GM10266 (cell line): Measurements from ENCODE around the gene DNAH9.
"Not testable (repeated sequence)": the region's sequence is repeated elsewhere in the genome, so short reads cannot be mapped to it uniquely, and the experiment has no call there.

Experiments used
- DNase-seq: peaks from one replicate; pipeline ENCODE4 v3.0.0; 2012; ENCODE audit errors: extremely low spot score
- TF ChIP-seq, protein P1 (sequence below): IDR thresholded peaks from 2 replicates; pipeline ENCODE4 v1.5.1; 2012; ENCODE audit warnings: mild to moderate bottlenecking, low read depth; ENCODE audit not compliant: control insufficient read depth, insufficient read depth; ENCODE audit errors: missing control alignments

DNAH9 gene

DNA sequence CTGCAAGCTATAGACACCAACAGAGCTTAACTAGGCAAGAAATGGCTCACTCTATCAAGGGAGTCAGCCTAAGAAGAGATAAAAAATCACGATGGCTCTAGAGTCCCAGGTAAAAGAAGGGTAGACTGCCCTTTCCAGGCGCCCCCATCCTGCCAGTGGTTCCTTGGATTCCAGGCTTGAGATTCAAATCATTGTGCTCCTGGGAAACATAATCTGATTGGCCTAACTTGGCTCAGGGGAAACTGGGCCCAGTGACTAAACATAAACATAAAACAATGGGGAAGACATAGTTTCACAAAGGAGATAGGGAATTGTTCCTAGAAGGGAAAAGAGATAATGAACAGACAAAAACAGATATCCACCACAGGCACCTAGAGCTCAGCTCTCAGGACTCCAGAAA is 342.6 kb downstream of the DNAH9 start:
- no peak for DNase-seq
- TF ChIP-seq, protein P1, sequence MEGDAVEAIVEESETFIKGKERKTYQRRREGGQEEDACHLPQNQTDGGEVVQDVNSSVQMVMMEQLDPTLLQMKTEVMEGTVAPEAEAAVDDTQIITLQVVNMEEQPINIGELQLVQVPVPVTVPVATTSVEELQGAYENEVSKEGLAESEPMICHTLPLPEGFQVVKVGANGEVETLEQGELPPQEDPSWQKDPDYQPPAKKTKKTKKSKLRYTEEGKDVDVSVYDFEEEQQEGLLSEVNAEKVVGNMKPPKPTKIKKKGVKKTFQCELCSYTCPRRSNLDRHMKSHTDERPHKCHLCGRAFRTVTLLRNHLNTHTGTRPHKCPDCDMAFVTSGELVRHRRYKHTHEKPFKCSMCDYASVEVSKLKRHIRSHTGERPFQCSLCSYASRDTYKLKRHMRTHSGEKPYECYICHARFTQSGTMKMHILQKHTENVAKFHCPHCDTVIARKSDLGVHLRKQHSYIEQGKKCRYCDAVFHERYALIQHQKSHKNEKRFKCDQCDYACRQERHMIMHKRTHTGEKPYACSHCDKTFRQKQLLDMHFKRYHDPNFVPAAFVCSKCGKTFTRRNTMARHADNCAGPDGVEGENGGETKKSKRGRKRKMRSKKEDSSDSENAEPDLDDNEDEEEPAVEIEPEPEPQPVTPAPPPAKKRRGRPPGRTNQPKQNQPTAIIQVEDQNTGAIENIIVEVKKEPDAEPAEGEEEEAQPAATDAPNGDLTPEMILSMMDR: no peak

DNA sequence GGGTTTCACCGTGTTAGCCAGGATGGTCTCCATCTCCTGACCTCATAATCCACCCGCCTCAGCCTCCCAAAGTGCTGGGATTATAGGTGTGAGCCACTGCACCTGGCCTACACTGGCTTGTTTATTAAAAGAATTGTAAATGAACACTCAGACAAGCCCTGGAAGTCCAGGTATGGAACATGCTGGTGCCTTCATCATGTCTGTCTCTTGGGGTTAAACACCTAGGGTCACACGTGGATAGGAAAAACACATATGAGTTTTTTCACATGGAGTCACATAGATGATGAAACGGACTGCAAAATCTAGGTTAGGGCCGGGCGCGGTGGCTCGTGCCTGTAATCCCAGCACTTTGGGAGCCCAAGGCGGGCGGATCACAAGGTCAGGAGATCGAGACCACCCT is 344.8 kb downstream of the DNAH9 start:
- not testable (repeated sequence) for DNase-seq

DNA sequence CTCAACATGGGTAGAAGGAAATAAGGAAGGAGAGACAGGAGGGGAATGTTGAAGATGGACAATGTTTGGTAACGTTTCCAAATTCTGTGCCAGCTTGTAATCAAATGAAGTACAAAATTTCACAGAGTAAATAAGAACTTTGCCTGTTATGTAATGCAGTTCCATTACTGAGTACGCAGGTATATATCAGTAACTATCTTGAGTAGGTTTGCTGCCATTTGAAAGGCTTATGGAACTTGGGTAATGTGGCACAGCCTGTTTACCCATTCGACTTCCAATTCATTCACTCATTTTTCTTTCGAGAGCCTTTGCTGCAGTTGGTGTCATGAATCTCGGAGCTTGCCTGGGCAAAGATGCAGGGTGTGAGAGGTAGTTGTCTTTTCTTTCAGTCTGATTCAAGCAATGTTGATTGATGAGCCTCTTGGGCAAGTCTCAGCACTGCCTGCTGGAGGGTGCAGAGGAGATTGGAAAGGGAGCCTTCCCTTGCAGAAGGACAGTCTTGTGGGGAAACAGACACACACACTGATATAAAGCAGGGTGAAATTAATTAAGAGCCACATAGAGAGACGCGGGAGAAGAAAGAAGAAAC is 345.6 kb downstream of the DNAH9 start:
- TF ChIP-seq, protein P1: no peak
- no peak for DNase-seq

DNA sequence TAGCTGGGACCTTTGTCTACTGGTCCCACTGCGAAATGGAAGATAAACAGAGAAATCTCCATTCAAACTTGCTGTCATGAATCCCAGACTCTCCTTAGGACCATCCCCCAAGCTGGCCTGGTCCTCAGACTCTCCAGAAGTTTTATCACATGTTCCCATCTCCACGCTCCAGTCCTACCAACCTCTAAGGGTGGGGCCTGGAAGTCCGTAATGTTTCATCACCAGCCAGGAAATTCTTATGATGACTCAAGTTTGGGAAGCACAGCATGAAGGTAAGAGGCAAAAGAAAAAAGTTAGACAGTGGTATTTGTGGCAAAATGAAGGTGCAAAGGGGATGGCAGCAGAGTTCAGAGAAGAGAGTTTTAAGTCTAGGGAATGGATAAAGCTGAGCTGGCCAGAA is 346.3 kb downstream of the DNAH9 start:
- no peak for DNase-seq
- TF ChIP-seq, protein P1: no peak

DNA sequence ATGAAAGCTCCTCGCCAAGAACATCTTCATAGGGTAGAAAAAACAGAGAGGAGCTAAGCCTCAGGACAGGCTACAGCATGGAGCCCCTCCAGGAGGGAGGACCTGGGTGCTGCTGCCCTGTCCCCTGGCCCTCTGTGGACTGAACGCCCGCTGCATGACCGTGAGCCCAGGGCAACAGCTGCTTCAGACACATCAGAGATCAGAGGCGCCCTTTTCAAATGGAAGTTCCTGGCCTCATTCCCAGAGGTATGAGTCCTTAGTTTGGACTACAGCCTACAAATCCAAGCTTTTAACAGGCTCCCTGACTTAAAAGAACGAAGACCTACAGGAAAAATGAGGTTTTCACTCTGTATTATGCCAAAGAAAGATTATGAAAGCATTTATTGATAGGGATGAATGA is 350.5 kb downstream of the DNAH9 start:
- no peak for DNase-seq
- TF ChIP-seq, protein P1: no peak

DNA sequence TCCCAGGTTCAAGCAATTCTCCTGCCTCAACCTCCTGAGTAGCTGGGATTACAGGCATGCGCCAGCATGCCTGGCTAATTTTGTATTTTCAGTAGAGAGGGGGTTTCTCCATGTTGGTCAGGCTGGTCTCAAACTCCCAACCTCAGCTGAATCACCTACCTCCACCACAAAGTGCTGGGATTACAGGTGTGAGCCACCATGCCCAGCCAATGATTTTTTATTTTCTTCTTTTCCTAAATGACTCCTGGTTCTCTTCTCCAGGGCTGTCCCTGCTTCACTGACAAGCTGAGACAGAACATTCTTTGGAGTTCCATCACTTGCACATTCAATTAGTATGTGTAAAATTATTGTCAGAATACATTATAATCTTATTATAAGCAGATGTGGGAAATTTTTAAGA is 351.3 kb downstream of the DNAH9 start:
- not testable (repeated sequence) for DNase-seq

DNA sequence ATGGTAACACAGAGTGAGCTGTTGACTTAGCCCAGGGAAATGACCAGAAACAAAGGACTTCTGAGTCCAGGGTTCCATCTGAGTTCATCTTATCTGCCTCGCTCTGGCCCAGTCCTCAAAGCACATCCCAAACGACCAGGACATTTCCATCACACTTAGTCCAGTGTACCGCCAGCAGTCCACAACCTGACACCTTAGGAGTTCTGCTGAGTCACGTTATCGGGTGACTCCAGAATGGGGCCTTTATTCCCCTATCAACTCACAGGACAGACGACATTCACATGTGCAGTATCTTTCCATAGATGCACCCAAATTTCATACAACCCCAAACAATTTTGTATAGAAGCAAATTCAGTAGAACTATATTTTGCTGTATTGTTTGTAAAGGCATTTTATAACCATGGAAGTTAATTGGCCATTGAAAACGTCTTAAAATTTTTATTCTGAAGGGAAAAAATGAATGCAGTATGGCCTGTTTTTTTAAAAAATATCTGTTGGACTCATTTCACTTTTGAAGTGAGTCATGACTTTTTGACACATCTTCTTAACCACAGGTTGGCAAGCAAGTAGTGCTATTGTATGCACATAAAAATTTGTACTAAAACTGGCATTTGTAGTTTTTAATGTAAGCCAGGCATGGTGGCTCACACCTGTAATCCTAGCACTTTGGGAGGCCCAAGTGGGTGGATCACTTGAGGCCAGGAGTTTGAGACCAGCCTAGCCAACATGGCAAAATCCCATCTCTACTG is 352.7 kb downstream of the DNAH9 start:
- no peak for DNase-seq
- TF ChIP-seq, protein P1: no peak

DNA sequence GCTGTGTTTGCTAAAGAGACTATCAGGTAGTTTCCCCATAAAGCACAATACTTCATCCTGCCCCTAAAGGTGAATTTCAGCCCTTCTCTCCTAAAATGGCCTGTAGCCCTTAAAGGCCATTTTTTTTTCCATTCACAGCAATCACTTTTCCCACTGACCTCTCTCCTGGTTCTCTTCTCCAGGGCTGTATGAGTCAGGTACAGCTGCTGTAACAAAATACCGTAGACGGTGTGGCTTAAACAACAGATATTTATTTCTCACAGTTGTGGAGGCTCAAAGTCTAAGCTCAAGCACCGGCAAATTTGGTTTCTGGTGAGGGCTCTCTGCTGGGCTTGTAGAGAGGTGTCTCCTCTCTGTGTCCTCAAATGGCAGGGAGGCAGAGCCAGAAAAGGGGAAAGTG is 354.3 kb downstream of the DNAH9 start:
- TF ChIP-seq, protein P1: no peak
- no peak for DNase-seq
